Upper lobe of left lung (tissue), 4 donors: ENCODE measurements around the gene JSRP1.

ENCODE experiments used
- EP300 ChIP-seq, 4 donors: sonication (generic); formaldehyde crosslinking; IDR thresholded peaks; one replicate each; pipeline ENCODE4 v1.5.1; 2017; ENCODE audit warnings: antibody characterized with exemption in 4 of 4, control low read depth in 2 of 4
- POLR2AphosphoS5 ChIP-seq, 2 donors: sonication (generic); formaldehyde crosslinking; IDR thresholded peaks; one replicate each; pipeline ENCODE4 v1.5.1; 2017; ENCODE audit warnings: antibody characterized with exemption in 2 of 2
- TF ChIP-seq, protein P1 (sequence below), 6 experiments: fragments of 450-650 bp in 4 of 6; fragments of 200-600 bp in 2 of 6; sonication (generic) in 2 of 6; IDR thresholded peaks; one replicate each; pipeline ENCODE4 v1.5.1; 2016 to 2019; ENCODE audit warnings: antibody characterized with exemption in 6 of 6

DNA sequence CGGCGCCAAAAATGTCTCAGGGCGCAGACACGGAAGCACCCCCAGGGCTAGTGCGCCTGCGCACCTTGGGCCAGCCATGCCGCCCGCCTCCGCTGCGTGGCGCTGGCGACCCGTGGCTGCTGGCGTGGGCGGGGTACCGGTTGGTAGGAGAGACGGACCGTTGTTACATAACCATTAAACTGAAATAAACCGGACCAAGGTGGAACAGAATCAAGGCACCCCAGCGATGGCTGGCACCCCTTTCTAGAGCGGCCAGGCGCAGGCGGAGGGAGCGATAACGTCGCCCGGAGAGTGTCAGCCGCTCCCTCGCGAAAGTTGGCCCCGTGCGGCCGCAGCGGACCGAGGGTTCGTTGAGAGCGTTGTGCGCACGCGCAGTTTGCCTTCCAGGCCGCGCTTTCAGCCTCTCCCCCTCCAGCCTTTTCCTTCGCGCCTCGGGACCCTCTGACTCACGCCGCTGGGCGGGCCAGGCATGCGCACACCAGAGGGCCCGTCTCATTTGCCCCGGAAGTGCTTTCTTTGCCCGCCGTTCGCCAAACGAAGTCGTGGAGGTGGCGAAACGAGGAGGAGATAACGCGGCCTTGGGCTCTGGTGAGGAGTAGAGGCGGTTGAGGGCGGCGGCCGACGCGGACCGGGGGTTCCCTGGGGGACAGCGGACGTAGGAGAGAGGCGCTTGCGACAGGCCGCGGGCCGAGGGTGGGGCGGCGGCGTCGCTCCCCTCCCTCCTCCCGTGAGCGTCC is 19.7 kb downstream of the JSRP1 start, which contains the start of the genes PLEKHJ1 and SF3A2:
- TF ChIP-seq, protein P1, sequence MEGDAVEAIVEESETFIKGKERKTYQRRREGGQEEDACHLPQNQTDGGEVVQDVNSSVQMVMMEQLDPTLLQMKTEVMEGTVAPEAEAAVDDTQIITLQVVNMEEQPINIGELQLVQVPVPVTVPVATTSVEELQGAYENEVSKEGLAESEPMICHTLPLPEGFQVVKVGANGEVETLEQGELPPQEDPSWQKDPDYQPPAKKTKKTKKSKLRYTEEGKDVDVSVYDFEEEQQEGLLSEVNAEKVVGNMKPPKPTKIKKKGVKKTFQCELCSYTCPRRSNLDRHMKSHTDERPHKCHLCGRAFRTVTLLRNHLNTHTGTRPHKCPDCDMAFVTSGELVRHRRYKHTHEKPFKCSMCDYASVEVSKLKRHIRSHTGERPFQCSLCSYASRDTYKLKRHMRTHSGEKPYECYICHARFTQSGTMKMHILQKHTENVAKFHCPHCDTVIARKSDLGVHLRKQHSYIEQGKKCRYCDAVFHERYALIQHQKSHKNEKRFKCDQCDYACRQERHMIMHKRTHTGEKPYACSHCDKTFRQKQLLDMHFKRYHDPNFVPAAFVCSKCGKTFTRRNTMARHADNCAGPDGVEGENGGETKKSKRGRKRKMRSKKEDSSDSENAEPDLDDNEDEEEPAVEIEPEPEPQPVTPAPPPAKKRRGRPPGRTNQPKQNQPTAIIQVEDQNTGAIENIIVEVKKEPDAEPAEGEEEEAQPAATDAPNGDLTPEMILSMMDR (IDR thresholded peaks at IDR 0.05): peak; percentile 99 to 100 (median 100)
- TF ChIP-seq EP300 (IDR thresholded peaks at IDR 0.05) (no peak), POLR2AphosphoS5 (IDR thresholded peaks at IDR 0.05) (peak; percentile 90 to 91)
